PC-3 (cell line): ENCODE results near the gene ASH1L. TPM values are rescaled to one million over a fixed set of nuclear protein-coding genes. Genes with fewer than 3 reads are reported as not detected.

Experiments used
- ATAC-seq: fragments of 200-7000 bp; cut with Tn5 transposase; 2 replicates; pipeline ENCODE4 v1.9.1; 2020; ENCODE audit warnings: mild to moderate bottlenecking, moderate library complexity
- BruUV-seq: library from RNA; stranded (reverse); fragments of 400-500 nt; replicated peaks from 2 replicates; lab custom pipeline; 2021; lab: Mats Ljungman, UMichigan
- CTCF ChIA-PET: fragments of 300-600 bp; sonication (Branson Sonifier 250); formaldehyde crosslinking; loops from one replicate; lab custom pipeline; 2022; ENCODE audit warnings: antibody characterized with exemption; lab: Charles Lee
- POLR2A ChIA-PET: fragments of 300-600 bp; sonication (Branson Sonifier 250); formaldehyde crosslinking; loops from one replicate; lab custom pipeline; 2022; ENCODE audit warnings: antibody characterized with exemption; ENCODE audit not compliant: unreplicated experiment; lab: Charles Lee
- DNase-seq: peaks from one replicate; pipeline ENCODE4 v3.0.0-alpha.2; 2015
- H2AFZ ChIP-seq: fragments of 300-600 bp; sonication (generic); 2 replicates; pipeline ENCODE4 v1.6.0; 2016; ENCODE audit warnings: antibody characterized with exemption, low read length
- H3F3A ChIP-seq: fragments of 300-600 bp; sonication (generic); one replicate; pipeline ENCODE4 v1.6.0; 2017; ENCODE audit warnings: antibody characterized with exemption, low read length, control low read depth, mild to moderate bottlenecking; ENCODE audit not compliant: unreplicated experiment
- H3K27ac ChIP-seq: fragments of 300-600 bp; sonication (generic); 2 replicates; pipeline ENCODE4 v1.5.1; 2016; ENCODE audit warnings: mild to moderate bottlenecking, low read length
- H3K27me3 ChIP-seq: fragments of 300-600 bp; sonication (generic); 2 replicates; pipeline ENCODE4 v1.6.1; 2016; ENCODE audit warnings: low read length, mixed read lengths
- H3K36me3 ChIP-seq: fragments of 300-600 bp; sonication (generic); 2 replicates; pipeline ENCODE4 v1.6.1; 2016; ENCODE audit warnings: low read depth, mixed run types, low read length, mixed read lengths
- H3K4me1 ChIP-seq: fragments of 300-600 bp; sonication (generic); 2 replicates; pipeline ENCODE4 v1.5.1; 2016; ENCODE audit warnings: low read length; ENCODE audit not compliant: insufficient read depth
- H3K4me2 ChIP-seq: fragments of 300-600 bp; sonication (generic); 2 replicates; pipeline ENCODE4 v1.6.0; 2016; ENCODE audit warnings: low read length
- H3K4me3 ChIP-seq: fragments of 300-600 bp; sonication (generic); 2 replicates; pipeline ENCODE4 v1.5.1; 2016; ENCODE audit warnings: mild to moderate bottlenecking, low read length, mixed read lengths
- H3K79me2 ChIP-seq: fragments of 300-600 bp; sonication (generic); 2 replicates; pipeline ENCODE4 v1.6.1; 2017; ENCODE audit warnings: low read length, mixed read lengths
- H3K9ac ChIP-seq: fragments of 300-600 bp; sonication (generic); 2 replicates; pipeline ENCODE4 v1.6.0; 2016; ENCODE audit warnings: mild to moderate bottlenecking, low read length
- H3K9me2 ChIP-seq: fragments of 300-600 bp; sonication (generic); replicated peaks from 2 replicates; pipeline ENCODE4 v1.6.1; 2016; ENCODE audit warnings: mixed run types, low read length, mixed read lengths
- H3K9me3 ChIP-seq: fragments of 300-600 bp; sonication (generic); 2 replicates; pipeline ENCODE4 v1.6.1; 2016; ENCODE audit warnings: low read length, mixed read lengths
- H4K20me1 ChIP-seq: fragments of 300-600 bp; sonication (generic); 2 replicates; pipeline ENCODE4 v1.6.1; 2016; ENCODE audit warnings: low read length, mixed read lengths
- CTCF ChIP-seq: fragments of 300-600 bp; sonication (generic); conservative IDR thresholded peaks from 2 replicates; pipeline ENCODE4 v1.5.1; 2017; ENCODE audit warnings: antibody characterized with exemption, low read depth, mild to moderate bottlenecking, low read length
- EZH2 ChIP-seq: fragments of 300-600 bp; sonication (generic); IDR thresholded peaks from one replicate; pipeline ENCODE4 v1.6.1; 2017; ENCODE audit warnings: antibody characterized with exemption, mild to moderate bottlenecking, low read length; ENCODE audit not compliant: unreplicated experiment
- EZH2phosphoT487 ChIP-seq: fragments of 300-600 bp; sonication (generic); IDR thresholded peaks from 2 replicates; pipeline ENCODE4 v1.6.1; 2018; ENCODE audit warnings: mild to moderate bottlenecking, antibody characterized with exemption, low read length, borderline replicate concordance
- intact Hi-C: fragments of 100-400 bp; cut with micrococcal nuclease; formaldehyde crosslinking; loops from 2 replicates; pipeline ENCODE4 v1.9.0; 2023
- total RNA-seq: library from RNA; depleted of rRNA; stranded (reverse); fragments of >200 nt; gene quantifications from 2 replicates; pipeline ENCODE4 v1.2.3, GENCODE V29; 2014

The ASH1L gene
- total RNA-seq, 1 experiment from 2014 or later, result 27.6 TPM

DNA sequence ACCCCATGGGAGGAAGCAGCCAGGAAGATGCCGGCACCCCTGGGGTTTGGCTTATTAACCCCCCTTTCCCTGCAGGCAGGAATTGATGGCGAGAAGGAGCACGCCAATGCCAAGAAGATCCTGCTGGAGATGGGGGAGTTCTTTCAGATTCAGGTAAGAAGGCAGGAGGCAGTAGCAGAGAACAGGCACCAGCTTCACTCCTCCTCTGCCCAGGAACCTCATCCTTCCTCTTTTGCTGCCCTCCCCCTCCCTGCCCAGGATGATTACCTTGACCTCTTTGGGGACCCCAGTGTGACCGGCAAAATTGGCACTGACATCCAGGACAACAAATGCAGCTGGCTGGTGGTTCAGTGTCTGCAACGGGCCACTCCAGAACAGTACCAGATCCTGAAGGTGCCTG, 243.1 kb downstream of the ASH1L start:
- H3K4me2 ChIP-seq, result no peak overlapping the region
- H2AFZ ChIP-seq, result no peak overlapping the region
- no peaks in the 10 kb centered on the region for H3K9me3 ChIP-seq
- no peaks in the 10 kb centered on the region for H4K20me1 ChIP-seq
- no peaks in the 10 kb centered on the region for H3K27me3 ChIP-seq
- H3K9me2 ChIP-seq, result no peaks in the 10 kb centered on the region
- H3K36me3 ChIP-seq, result peaks cover 18% of the 10 kb centered on the region
- BruUV-seq, result TSS peak; percentile 2
- H3K4me1 ChIP-seq, result peaks cover 11% of the 10 kb centered on the region
- no peaks in the 10 kb centered on the region for H3F3A ChIP-seq
- H3K4me3 ChIP-seq, result no peak overlapping the region
- no peak overlapping the region for H3K27ac ChIP-seq
- ATAC-seq, result no peak
- ChIA-PET POLR2A (no interaction called here), CTCF (no interaction called here)
- no peak for DNase-seq
- peaks cover 2% of the 10 kb centered on the region for H3K79me2 ChIP-seq
- no peak overlapping the region for H3K9ac ChIP-seq
- intact Hi-C loops, result no loop called here
- TF ChIP-seq CTCF, result no peak
- TF ChIP-seq EZH2, result no peak
- TF ChIP-seq EZH2phosphoT487, result no peak

DNA sequence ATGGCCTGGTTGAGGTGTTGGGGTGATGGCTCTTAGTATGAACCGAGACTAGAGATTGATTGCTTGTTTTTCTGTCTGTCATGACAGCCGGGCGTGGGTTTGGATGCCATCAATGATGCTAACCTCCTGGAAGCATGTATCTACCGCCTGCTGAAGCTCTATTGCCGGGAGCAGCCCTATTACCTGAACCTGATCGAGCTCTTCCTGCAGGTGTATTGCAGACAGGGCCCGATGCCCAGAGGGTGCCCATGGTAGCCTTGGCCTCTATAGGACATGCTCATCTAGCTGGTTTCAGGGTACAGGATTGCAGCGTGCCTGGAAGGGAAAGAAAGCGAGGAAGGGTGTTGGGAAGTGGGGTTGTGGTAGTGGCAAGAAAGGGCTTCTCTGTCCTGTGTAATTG, 244.5 kb downstream of the ASH1L start:
- CTCF ChIA-PET, result interaction anchor here (0.8 kb wide), 1 partner anchor 67 kb away, joined by 3 read pairs; no protein-coding TSS in a partner anchor
- no TSS peak for BruUV-seq
- H3K79me2 ChIP-seq, result peaks cover 6% of the 10 kb centered on the region
- H3K9ac ChIP-seq, result no peak overlapping the region
- H3K36me3 ChIP-seq, result peaks cover 24% of the 10 kb centered on the region
- no peak overlapping the region for H2AFZ ChIP-seq
- no peaks in the 10 kb centered on the region for H3K9me3 ChIP-seq
- no peaks in the 10 kb centered on the region for H3K9me2 ChIP-seq
- no peaks in the 10 kb centered on the region for H4K20me1 ChIP-seq
- ATAC-seq (no peak), DNase-seq (no peak)
- intact Hi-C loops, result no loop called here
- no peaks in the 10 kb centered on the region for H3K27me3 ChIP-seq
- H3F3A ChIP-seq, result no peaks in the 10 kb centered on the region
- no peak overlapping the region for H3K27ac ChIP-seq
- no peak overlapping the region for H3K4me2 ChIP-seq
- TF ChIP-seq EZH2phosphoT487 (no peak), CTCF (no peak), EZH2 (no peak)
- POLR2A ChIA-PET, result interaction anchor here (0.6 kb wide), 1 partner anchor 188 kb away, joined by 3 read pairs; no protein-coding TSS in a partner anchor
- H3K4me1 ChIP-seq, result peaks cover 11% of the 10 kb centered on the region
- H3K4me3 ChIP-seq, result no peak overlapping the region

GRCh38 chr1:155316922-155317321, 245.7 kb downstream of the ASH1L start:
- no peak overlapping the region for H2AFZ ChIP-seq
- ATAC-seq (no peak), DNase-seq (no peak)
- no peaks in the 10 kb centered on the region for H4K20me1 ChIP-seq
- ChIA-PET CTCF (no interaction called here), POLR2A (interaction anchor here (0.5 kb wide), 1 partner anchor 118 kb away, joined by 6 read pairs; no protein-coding TSS in a partner anchor)
- TF ChIP-seq CTCF (no peak), EZH2 (no peak), EZH2phosphoT487 (no peak)
- H3K27me3 ChIP-seq, result no peaks in the 10 kb centered on the region
- H3K4me3 ChIP-seq, result no peak overlapping the region
- peaks cover 4% of the 10 kb centered on the region for H3K4me1 ChIP-seq
- no peaks in the 10 kb centered on the region for H3K9me2 ChIP-seq
- H3K36me3 ChIP-seq, result peaks cover 31% of the 10 kb centered on the region
- no peak overlapping the region for H3K27ac ChIP-seq
- intact Hi-C loops, result no loop called here
- no peaks in the 10 kb centered on the region for H3K9me3 ChIP-seq
- no peak overlapping the region for H3K9ac ChIP-seq
- no peak overlapping the region for H3K4me2 ChIP-seq
- peaks cover 12% of the 10 kb centered on the region for H3K79me2 ChIP-seq
- no TSS peak for BruUV-seq
- H3F3A ChIP-seq, result no peaks in the 10 kb centered on the region
